ENCODE measurements around the gene GIMAP6.
"Not testable (repeated sequence)": the region's sequence is repeated elsewhere in the genome, so short reads cannot be mapped to it uniquely, and the experiment has no call there.

Gene GIMAP6

GRCh38 chr7:150631866-150632864 lies at the start of gene GIMAP6:
GIMAP6 (minus strand) TSS chr7:150632385; CDS start chr7:150630142, 2,243 bp downstream.
- Histone ChIP-seq H4K20me1 (ENCODE audit: insufficient read depth) (no peaks in the 10 kb centered on the region), H3K79me2 (ENCODE audit: insufficient read depth, low read depth) (no peaks in the 10 kb centered on the region), H3K9ac (no peak within 1 kb of the TSS), H3K27me3 (ENCODE audit: insufficient read depth, low read depth) (no peaks in the 10 kb centered on the region), H3K4me3 (IDR thresholded peaks at IDR 0.05; ENCODE audit: insufficient read depth, low read depth, low read length) (no peak within 1 kb of the TSS), H3K4me2 (no peak within 1 kb of the TSS), H3K4me1 (ENCODE audit: low read depth, poor library complexity, severe bottlenecking) (no peaks in the 10 kb centered on the region), H3K27ac (no peak within 1 kb of the TSS), H3K36me3 (ENCODE audit: insufficient read depth) (no peaks in the 10 kb centered on the region), H2AFZ (ENCODE audit: low read depth) (no peak within 1 kb of the TSS)
- no peak for TF ChIP-seq CTCF (conservative IDR thresholded peaks at IDR 0.05; ENCODE audit: low read depth, low read length)

DNA sequence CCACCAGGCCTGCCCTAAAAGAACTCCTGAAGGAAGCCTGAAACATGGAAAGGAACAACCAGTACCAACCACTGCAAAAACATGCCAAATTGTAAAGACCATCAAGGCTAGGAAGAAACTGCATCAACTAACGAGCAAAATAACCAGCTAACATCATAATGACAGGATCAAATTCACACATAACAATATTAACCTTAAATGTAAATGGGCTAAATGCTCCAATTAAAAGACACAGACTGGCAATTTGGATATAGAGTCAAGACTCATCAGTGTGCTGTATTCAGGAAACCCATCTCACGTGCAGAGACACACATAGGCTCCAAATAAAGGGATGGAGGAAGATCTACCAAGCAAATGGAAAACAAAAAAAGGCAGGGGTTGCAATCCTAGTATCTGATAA lies 48.2 kb upstream of the GIMAP6 start:
- not testable (repeated sequence) for H3K27me3 ChIP-seq (ENCODE audit: insufficient read depth, low read depth); H3K4me3 ChIP-seq (IDR thresholded peaks at IDR 0.05; ENCODE audit: insufficient read depth, low read depth, low read length); H3K9ac ChIP-seq; H3K4me2 ChIP-seq; H3K27ac ChIP-seq; H4K20me1 ChIP-seq (ENCODE audit: insufficient read depth); H3K36me3 ChIP-seq (ENCODE audit: insufficient read depth); H3K4me1 ChIP-seq (ENCODE audit: low read depth, poor library complexity, severe bottlenecking); H2AFZ ChIP-seq (ENCODE audit: low read depth); H3K79me2 ChIP-seq (ENCODE audit: insufficient read depth, low read depth)

GRCh38 chr7:150678601-150679000 lies 46.4 kb upstream of the GIMAP6 start:
- not testable (repeated sequence) for H3K79me2 ChIP-seq (ENCODE audit: insufficient read depth, low read depth); H3K27me3 ChIP-seq (ENCODE audit: insufficient read depth, low read depth); H4K20me1 ChIP-seq (ENCODE audit: insufficient read depth); H3K4me2 ChIP-seq; H3K4me3 ChIP-seq (IDR thresholded peaks at IDR 0.05; ENCODE audit: insufficient read depth, low read depth, low read length); H3K9ac ChIP-seq; H3K4me1 ChIP-seq (ENCODE audit: low read depth, poor library complexity, severe bottlenecking); H3K36me3 ChIP-seq (ENCODE audit: insufficient read depth); H3K27ac ChIP-seq; H2AFZ ChIP-seq (ENCODE audit: low read depth)

GRCh38 chr7:150676854-150677253 lies 44.7 kb upstream of the GIMAP6 start:
- H3K27ac ChIP-seq; H3K4me3 ChIP-seq (IDR thresholded peaks at IDR 0.05; ENCODE audit: insufficient read depth, low read depth, low read length); H3K4me2 ChIP-seq; H3K4me1 ChIP-seq (ENCODE audit: low read depth, poor library complexity, severe bottlenecking); H3K27me3 ChIP-seq (ENCODE audit: insufficient read depth, low read depth); H3K36me3 ChIP-seq (ENCODE audit: insufficient read depth); H3K9ac ChIP-seq; H4K20me1 ChIP-seq (ENCODE audit: insufficient read depth); H2AFZ ChIP-seq (ENCODE audit: low read depth); H3K79me2 ChIP-seq (ENCODE audit: insufficient read depth, low read depth): not testable (repeated sequence)

DNA sequence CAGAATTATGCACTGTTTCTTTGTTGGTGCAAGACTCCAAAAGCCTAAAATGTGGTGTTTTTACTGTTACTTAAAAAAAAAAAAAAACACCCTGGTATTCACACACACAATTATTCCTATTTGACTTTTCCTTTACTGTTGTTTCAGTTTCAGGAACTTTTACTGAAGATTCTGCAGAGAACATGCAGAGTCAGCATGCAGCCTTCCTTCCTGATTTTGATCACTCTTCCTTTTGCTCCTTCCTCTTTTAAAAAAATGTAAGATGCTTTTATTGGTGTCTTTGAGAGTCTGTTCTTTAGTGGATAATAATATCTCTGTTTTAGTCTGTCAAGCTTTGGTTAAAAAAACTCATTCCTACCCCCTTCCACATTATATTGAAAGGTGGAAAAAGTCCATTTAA lies 44.1 kb upstream of the GIMAP6 start:
- H4K20me1 ChIP-seq (ENCODE audit: insufficient read depth); H3K4me2 ChIP-seq; H3K27ac ChIP-seq; H2AFZ ChIP-seq (ENCODE audit: low read depth); H3K79me2 ChIP-seq (ENCODE audit: insufficient read depth, low read depth); H3K36me3 ChIP-seq (ENCODE audit: insufficient read depth); H3K27me3 ChIP-seq (ENCODE audit: insufficient read depth, low read depth); H3K4me3 ChIP-seq (IDR thresholded peaks at IDR 0.05; ENCODE audit: insufficient read depth, low read depth, low read length); H3K4me1 ChIP-seq (ENCODE audit: low read depth, poor library complexity, severe bottlenecking); H3K9ac ChIP-seq: not testable (repeated sequence)

- no peaks in the 10 kb centered on the region for H3K79me2 ChIP-seq (ENCODE audit: insufficient read depth, low read depth)
- no peak overlapping the region for H3K4me2 ChIP-seq
- H3K4me1 ChIP-seq (ENCODE audit: low read depth, poor library complexity, severe bottlenecking) = no peaks in the 10 kb centered on the region
- H3K27ac ChIP-seq = no peak overlapping the region
- H3K4me3 ChIP-seq (IDR thresholded peaks at IDR 0.05; ENCODE audit: insufficient read depth, low read depth, low read length) = no peak overlapping the region
- no peak for TF ChIP-seq CTCF (conservative IDR thresholded peaks at IDR 0.05; ENCODE audit: low read depth, low read length)
- H3K27me3 ChIP-seq (ENCODE audit: insufficient read depth, low read depth) = no peaks in the 10 kb centered on the region
- H4K20me1 ChIP-seq (ENCODE audit: insufficient read depth) = no peaks in the 10 kb centered on the region
- no peaks in the 10 kb centered on the region for H3K36me3 ChIP-seq (ENCODE audit: insufficient read depth)
- no peak overlapping the region for H3K9ac ChIP-seq
- no peak overlapping the region for H2AFZ ChIP-seq (ENCODE audit: low read depth)
Observed at GRCh38 chr7:150675714-150676113, 43.5 kb upstream of the GIMAP6 start.

GRCh38 chr7:150671798-150672585 lies 39.8 kb upstream of the GIMAP6 start:
- not testable (repeated sequence) for H3K36me3 ChIP-seq (ENCODE audit: insufficient read depth); H3K27me3 ChIP-seq (ENCODE audit: insufficient read depth, low read depth); H3K4me1 ChIP-seq (ENCODE audit: low read depth, poor library complexity, severe bottlenecking); H3K9ac ChIP-seq; H3K4me2 ChIP-seq; H3K27ac ChIP-seq; H4K20me1 ChIP-seq (ENCODE audit: insufficient read depth); H3K79me2 ChIP-seq (ENCODE audit: insufficient read depth, low read depth); H2AFZ ChIP-seq (ENCODE audit: low read depth); H3K4me3 ChIP-seq (IDR thresholded peaks at IDR 0.05; ENCODE audit: insufficient read depth, low read depth, low read length)
